H9 (cell line): Measurements from ENCODE around the gene ACBD3. TPM values are rescaled to one million over a fixed set of nuclear protein-coding genes. Genes with fewer than 3 reads are reported as not detected.

Experiments used
- DNase-seq: peaks from one replicate; pipeline ENCODE4 v3.0.0-alpha.2; 2017
- H2AFZ ChIP-seq: one replicate; pipeline ENCODE4 v1.6.1; 2013; ENCODE audit warnings: mild to moderate bottlenecking, low read length, control low read depth, moderate library complexity
- H2AK5ac ChIP-seq: 2 replicates; pipeline ENCODE4 v1.6.1; 2013; ENCODE audit warnings: low read length, control low read depth, mixed read lengths; ENCODE audit not compliant: insufficient read length
- H2BK120ac ChIP-seq: one replicate; pipeline ENCODE4 v1.6.1; 2013; ENCODE audit warnings: low read depth, mild to moderate bottlenecking, low read length, control low read depth, inconsistent platforms; ENCODE audit not compliant: poor library complexity, severe bottlenecking
- H2BK12ac ChIP-seq: 2 replicates; pipeline ENCODE4 v1.6.1; 2013; ENCODE audit warnings: low read length, control low read depth, mixed read lengths, low read depth; ENCODE audit not compliant: insufficient read length
- H2BK15ac ChIP-seq: 2 replicates; pipeline ENCODE4 v1.6.1; 2013; ENCODE audit warnings: low read depth, low read length, control low read depth
- H2BK20ac ChIP-seq: one replicate; pipeline ENCODE4 v1.6.1; 2013; ENCODE audit warnings: low read depth, mild to moderate bottlenecking, low read length, control low read depth, inconsistent platforms; ENCODE audit not compliant: poor library complexity, severe bottlenecking
- H2BK5ac ChIP-seq: 2 replicates; pipeline ENCODE4 v1.6.1; 2013; ENCODE audit warnings: low read length, control low read depth, mixed read lengths; ENCODE audit not compliant: insufficient read length
- H3K14ac ChIP-seq: 2 replicates; pipeline ENCODE4 v1.6.1; 2013; ENCODE audit warnings: low read length, control low read depth; ENCODE audit not compliant: insufficient read depth
- H3K18ac ChIP-seq: 2 replicates; pipeline ENCODE4 v1.6.1; 2013; ENCODE audit warnings: low read depth, mild to moderate bottlenecking, mixed read lengths, low read length, control low read depth; ENCODE audit not compliant: insufficient read length
- H3K23ac ChIP-seq: 2 replicates; pipeline ENCODE4 v1.6.1; 2013; ENCODE audit warnings: low read length, control low read depth, mixed read lengths, low read depth; ENCODE audit not compliant: insufficient read length
- H3K23me2 ChIP-seq: 2 replicates; pipeline ENCODE4 v1.6.1; 2013; ENCODE audit warnings: low read depth, mild to moderate bottlenecking, mixed read lengths, low read length, control low read depth; ENCODE audit not compliant: insufficient read length, poor library complexity, severe bottlenecking
- H3K27ac ChIP-seq: 2 replicates; pipeline ENCODE4 v1.5.1; 2013; ENCODE audit warnings: low read length, control low read depth, mixed read lengths, low read depth; ENCODE audit not compliant: insufficient read length
- H3K27me3 ChIP-seq: 2 replicates; pipeline ENCODE4 v1.6.1; 2013; ENCODE audit warnings: low read length, control low read depth, inconsistent platforms; ENCODE audit not compliant: insufficient read depth
- H3K4ac ChIP-seq: 2 replicates; pipeline ENCODE4 v1.6.1; 2013; ENCODE audit warnings: low read depth, mild to moderate bottlenecking, control low read depth, inconsistent platforms, low read length, moderate library complexity
- H3K4me1 ChIP-seq: 2 replicates; pipeline ENCODE4 v1.6.1; 2013; ENCODE audit warnings: low read length, control low read depth, inconsistent platforms; ENCODE audit not compliant: insufficient read depth
- H3K4me2 ChIP-seq: 2 replicates; pipeline ENCODE4 v1.6.1; 2013; ENCODE audit warnings: low read length, control low read depth, mixed read lengths; ENCODE audit not compliant: insufficient read length, insufficient read depth
- H3K56ac ChIP-seq: 2 replicates; pipeline ENCODE4 v1.6.1; 2013; ENCODE audit warnings: low read depth, mild to moderate bottlenecking, mixed read lengths, low read length, control low read depth; ENCODE audit not compliant: insufficient read length
- H3K79me1 ChIP-seq: 2 replicates; pipeline ENCODE4 v1.6.1; 2013; ENCODE audit warnings: low read depth, mild to moderate bottlenecking, moderate library complexity, low read length, control low read depth, inconsistent platforms; ENCODE audit not compliant: insufficient read depth, poor library complexity, severe bottlenecking
- H3K79me2 ChIP-seq: 2 replicates; pipeline ENCODE4 v1.6.1; 2013; ENCODE audit warnings: low read length, control low read depth, inconsistent platforms; ENCODE audit not compliant: insufficient read depth
- H3K9ac ChIP-seq: 2 replicates; pipeline ENCODE4 v1.6.1; 2013; ENCODE audit warnings: low read length, control low read depth, mixed read lengths; ENCODE audit not compliant: insufficient read length; ENCODE audit errors: extremely low read depth
- H3K9me3 ChIP-seq: one replicate; pipeline ENCODE4 v1.6.1; 2013; ENCODE audit warnings: low read depth, low read length, inconsistent platforms; ENCODE audit not compliant: control insufficient read depth
- H3T11ph ChIP-seq: one replicate; pipeline ENCODE4 v1.6.1; 2013; ENCODE audit warnings: mild to moderate bottlenecking, low read length, control low read depth, inconsistent platforms
- H4K20me1 ChIP-seq: one replicate; pipeline ENCODE4 v1.6.1; 2013; ENCODE audit not compliant: control insufficient read depth, insufficient read length, insufficient read depth
- H4K5ac ChIP-seq: 2 replicates; pipeline ENCODE4 v1.6.1; 2013; ENCODE audit warnings: low read depth, mild to moderate bottlenecking, mixed read lengths, low read length, control low read depth; ENCODE audit not compliant: insufficient read length
- H4K8ac ChIP-seq: replicated peaks from 2 replicates; pipeline ENCODE4 v1.6.1; 2013; ENCODE audit warnings: low read length, control low read depth, mixed read lengths, low read depth; ENCODE audit not compliant: insufficient read length
- H4K91ac ChIP-seq: 2 replicates; pipeline ENCODE4 v1.6.1; 2013; ENCODE audit warnings: low read depth, mild to moderate bottlenecking, moderate library complexity, mixed read lengths, low read length, control low read depth; ENCODE audit not compliant: insufficient read length
- H3K27ac Mint-ChIP-seq, 3 experiments: 2 replicates in 2 of 3; 3 replicates in 1 of 3; pipeline ENCODE4 v1.8.0; 2020 to 2021; ENCODE audit warnings: mixed read lengths in 3 of 3, mild to moderate bottlenecking in 1 of 3, moderate library complexity in 1 of 3
- H3K27me3 Mint-ChIP-seq: 2 replicates; pipeline ENCODE4 v1.8.0; 2021; ENCODE audit warnings: low read depth, mild to moderate bottlenecking, moderate library complexity, mixed read lengths
- H3K36me3 Mint-ChIP-seq, 3 experiments: 2 replicates in 2 of 3; 3 replicates in 1 of 3; pipeline ENCODE4 v1.8.0; 2020 to 2021; ENCODE audit warnings: low read depth in 3 of 3, mixed read lengths in 3 of 3; ENCODE audit not compliant: insufficient read depth in 1 of 3
- H3K4me1 Mint-ChIP-seq, 2 experiments: 2 replicates each; pipeline ENCODE4 v1.8.0; 2020; ENCODE audit warnings: mixed read lengths in 2 of 2
- H3K4me3 Mint-ChIP-seq, 2 experiments: 2 replicates in 1 of 2; 3 replicates in 1 of 2; pipeline ENCODE4 v1.8.0; 2020 to 2021; ENCODE audit warnings: mild to moderate bottlenecking in 2 of 2, mixed read lengths in 2 of 2, moderate library complexity in 1 of 2
- H3K9me3 Mint-ChIP-seq, 2 experiments: 2 replicates in 1 of 2; 3 replicates in 1 of 2; pipeline ENCODE4 v1.8.0; 2020; ENCODE audit warnings: mild to moderate bottlenecking in 2 of 2, mixed read lengths in 2 of 2, moderate library complexity in 1 of 2
- WGBS: extraction: QIAGEN DNeasy Blood & Tissue Kit; methylation state at CpG from one replicate; pipeline ENCODE4 v1.1.7; 2013; ENCODE audit warnings: missing lambda C conversion rate, low lambda C conversion rate, mixed read lengths; ENCODE audit not compliant: insufficient read length; ENCODE audit errors: extremely low coverage; 5-methylcytosine and 5-hydroxymethylcytosine counted together
- total RNA-seq: library from RNA; stranded (reverse); gene quantifications from 2 replicates; pipeline ENCODE4 v1.2.1, GENCODE V29; 2021
- TF ChIP-seq, protein P1 (sequence below): fragments of 200-600 bp; sonication (generic); conservative IDR thresholded peaks from 3 replicates; pipeline ENCODE4 v1.8.0; 2021; ENCODE audit warnings: antibody characterized with exemption, mild to moderate bottlenecking

The ACBD3 gene
- total RNA-seq, 1 experiment from 2014 or later = 30.8 TPM

DNA sequence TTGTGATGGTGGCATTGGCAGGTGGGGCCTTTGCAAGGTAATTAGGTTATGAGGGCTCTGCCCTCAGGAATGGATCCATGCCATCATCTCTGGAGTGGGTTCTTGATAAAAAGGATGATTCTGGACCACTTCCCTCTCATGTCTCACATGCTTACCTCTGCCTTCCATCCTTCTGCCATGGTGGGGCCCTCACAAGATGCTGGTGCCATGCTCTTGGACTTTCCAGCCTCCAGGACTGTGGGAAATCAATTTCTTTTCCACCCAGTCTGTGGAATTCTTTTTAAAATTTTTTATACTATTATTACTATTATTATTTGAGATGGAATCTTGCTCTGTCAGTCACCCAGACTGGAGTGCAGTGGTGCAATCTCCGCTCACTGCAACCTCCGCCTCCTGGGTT lies 57.3 kb downstream of the ACBD3 start:
- H4K20me1 ChIP-seq = no peaks in the 10 kb centered on the region
- H2BK120ac ChIP-seq = no peak overlapping the region
- H3K56ac ChIP-seq = no peak overlapping the region
- H3K4ac ChIP-seq = no peak overlapping the region
- H3K14ac ChIP-seq = no peak overlapping the region
- H2BK20ac ChIP-seq = no peak overlapping the region
- H3K4me3 Mint-ChIP-seq = no peak overlapping the region; a peak in 1 of 5 replicates
- no peaks in the 10 kb centered on the region for H3K23me2 ChIP-seq
- H3K9me3 Mint-ChIP-seq = no peaks in the 10 kb centered on the region
- TF ChIP-seq, protein P1, sequence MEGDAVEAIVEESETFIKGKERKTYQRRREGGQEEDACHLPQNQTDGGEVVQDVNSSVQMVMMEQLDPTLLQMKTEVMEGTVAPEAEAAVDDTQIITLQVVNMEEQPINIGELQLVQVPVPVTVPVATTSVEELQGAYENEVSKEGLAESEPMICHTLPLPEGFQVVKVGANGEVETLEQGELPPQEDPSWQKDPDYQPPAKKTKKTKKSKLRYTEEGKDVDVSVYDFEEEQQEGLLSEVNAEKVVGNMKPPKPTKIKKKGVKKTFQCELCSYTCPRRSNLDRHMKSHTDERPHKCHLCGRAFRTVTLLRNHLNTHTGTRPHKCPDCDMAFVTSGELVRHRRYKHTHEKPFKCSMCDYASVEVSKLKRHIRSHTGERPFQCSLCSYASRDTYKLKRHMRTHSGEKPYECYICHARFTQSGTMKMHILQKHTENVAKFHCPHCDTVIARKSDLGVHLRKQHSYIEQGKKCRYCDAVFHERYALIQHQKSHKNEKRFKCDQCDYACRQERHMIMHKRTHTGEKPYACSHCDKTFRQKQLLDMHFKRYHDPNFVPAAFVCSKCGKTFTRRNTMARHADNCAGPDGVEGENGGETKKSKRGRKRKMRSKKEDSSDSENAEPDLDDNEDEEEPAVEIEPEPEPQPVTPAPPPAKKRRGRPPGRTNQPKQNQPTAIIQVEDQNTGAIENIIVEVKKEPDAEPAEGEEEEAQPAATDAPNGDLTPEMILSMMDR = no peak
- no peaks in the 10 kb centered on the region for H3K27me3 Mint-ChIP-seq
- no peak overlapping the region for H2AFZ ChIP-seq
- H3K18ac ChIP-seq = no peak overlapping the region
- no peak overlapping the region for H3K4me2 ChIP-seq
- no peak overlapping the region for H3K27ac ChIP-seq
- no peak overlapping the region for H3K9ac ChIP-seq
- H4K5ac ChIP-seq = no peak overlapping the region
- H3K23ac ChIP-seq = no peak overlapping the region
- H3K9me3 ChIP-seq = no peaks in the 10 kb centered on the region
- no peak for DNase-seq
- no peaks in the 10 kb centered on the region for H3K79me1 ChIP-seq
- H3K27me3 ChIP-seq = no peaks in the 10 kb centered on the region
- H3K4me1 ChIP-seq = peaks cover 4% of the 10 kb centered on the region; the same call in 1 of the 2 replicates
- no CpG with 5 or more reads among the region's 2 CpGs for WGBS
- H3K4me1 Mint-ChIP-seq = peaks cover 37 to 44% of the 10 kb centered on the region in 2 experiments
- H2BK5ac ChIP-seq = no peak overlapping the region
- no peak overlapping the region for H4K8ac ChIP-seq
- H3K27ac Mint-ChIP-seq = no peak overlapping the region
- 0 out of 7 replicates have a peak, but pooled peaks cover 0 to 1% (median 0%) of the 10 kb centered on the region in 3 experiments for H3K36me3 Mint-ChIP-seq
- H2BK15ac ChIP-seq = no peak overlapping the region
- H4K91ac ChIP-seq = no peak overlapping the region
- no peak overlapping the region for H2AK5ac ChIP-seq
- H3T11ph ChIP-seq = no peak overlapping the region
- H2BK12ac ChIP-seq = no peak overlapping the region
- H3K79me2 ChIP-seq = no peaks in the 10 kb centered on the region
